GM08714 (cell line): ENCODE results near the gene DZANK1.
"Not testable (repeated sequence)": the region's sequence is repeated elsewhere in the genome, so short reads cannot be mapped to it uniquely, and the experiment has no call there.

Experiments
- H3K4me3 ChIP-seq: fragments of 200-500 bp; sonication (Bioruptor generic); 2 replicates; pipeline ENCODE4 v1.5.1; 2014; ENCODE audit warnings: mild to moderate bottlenecking, low read length, inconsistent platforms
- ZNF274 ChIP-seq: IDR thresholded peaks from 2 replicates; pipeline ENCODE4 v1.6.1; 2012; ENCODE audit warnings: mild to moderate bottlenecking, low read depth, low read length

Gene DZANK1

GRCh38 chr20:18466894-18467730 lies at the start of gene DZANK1, which contains the start of gene POLR3F:
Gene DZANK1 (minus strand): TSS chr20:18467030. CDS start chr20:18465358, 1,672 bp downstream.
Gene POLR3F (plus strand): TSS chr20:18467390. CDS start chr20:18467507, 117 bp downstream.
- peak within 1 kb of the TSS; percentile 95 for H3K4me3 ChIP-seq

GRCh38 chr20:18515973-18516372 lies 49.1 kb upstream of the DZANK1 start:
- H3K4me3 ChIP-seq: no peak overlapping the region
- no peak for TF ChIP-seq ZNF274

More at GRCh38 chr20:18466894-18467730, at the start of gene DZANK1, which contains the start of gene POLR3F:
- TF ChIP-seq ZNF274: no peak

- TF ChIP-seq ZNF274: no peak
- no peak overlapping the region for H3K4me3 ChIP-seq
These were observed 47.3 kb upstream of the DZANK1 start for GRCh38 chr20:18514127-18514526.

- no peak for TF ChIP-seq ZNF274
- no peak overlapping the region for H3K4me3 ChIP-seq
These were observed 46.4 kb upstream of the DZANK1 start for GRCh38 chr20:18513208-18513607.

- no peak overlapping the region for H3K4me3 ChIP-seq
- TF ChIP-seq ZNF274: no peak
These were observed 44.7 kb upstream of the DZANK1 start for GRCh38 chr20:18511571-18511970.

- TF ChIP-seq ZNF274: no peak
- H3K4me3 ChIP-seq: peak within 1 kb of the TSS; percentile 87
These were observed 40.7 kb upstream of the DZANK1 start, which contains the start of gene SEC23B for GRCh38 chr20:18507218-18508191. Gene SEC23B (plus strand): TSS chr20:18507940. CDS start chr20:18510836, 2,896 bp downstream.

- no peak for TF ChIP-seq ZNF274
These were observed 39.9 kb upstream of the DZANK1 start for GRCh38 chr20:18506744-18507143.

GRCh38 chr20:18504479-18505060 lies 37.7 kb upstream of the DZANK1 start:
- H3K4me3 ChIP-seq: no peak overlapping the region
- no peak for TF ChIP-seq ZNF274

More at GRCh38 chr20:18506744-18507143, 39.9 kb upstream of the DZANK1 start:
- H3K4me3 ChIP-seq: peak overlapping the region; percentile 87

- not testable (repeated sequence) for H3K4me3 ChIP-seq
These were observed 34.8 kb upstream of the DZANK1 start for GRCh38 chr20:18501672-18502071.

- no peak overlapping the region for H3K4me3 ChIP-seq
- TF ChIP-seq ZNF274: no peak
These were observed 30.8 kb upstream of the DZANK1 start for GRCh38 chr20:18497603-18498002.

- peak within 1 kb of the TSS; percentile 69 for H3K4me3 ChIP-seq
- TF ChIP-seq ZNF274: no peak
These were observed 30.1 kb upstream of the DZANK1 start, which contains the start of gene RBBP9 for GRCh38 chr20:18496740-18497592. Gene RBBP9 (minus strand): TSS chr20:18497225. CDS start chr20:18497167, 58 bp downstream.

GRCh38 chr20:18496042-18496441 lies 29.2 kb upstream of the DZANK1 start:
- peak overlapping the region; percentile 69 for H3K4me3 ChIP-seq
- TF ChIP-seq ZNF274: no peak

GRCh38 chr20:18488301-18488700 lies 21.5 kb upstream of the DZANK1 start:
- TF ChIP-seq ZNF274: no peak

More at GRCh38 chr20:18488301-18488700, 21.5 kb upstream of the DZANK1 start:
- H3K4me3 ChIP-seq: no peak overlapping the region
